Panc1 (cell line): Measurements from ENCODE around the gene VARS2.

Experiments
- POLR2AphosphoS5 ChIP-seq: IDR thresholded peaks from 2 replicates; pipeline ENCODE4 v1.6.1; 2012; ENCODE audit warnings: mild to moderate bottlenecking, low read depth, low read length, moderate library complexity
- TF ChIP-seq, protein P1 (sequence below): fragments of 450-650 bp; IDR thresholded peaks from 2 replicates; pipeline ENCODE4 v1.5.1; 2017; ENCODE audit warnings: mild to moderate bottlenecking
- TF ChIP-seq, protein P2 (sequence below), 2 experiments: IDR thresholded peaks; 2 replicates each; pipeline ENCODE4 v1.6.1; 2011 to 2012; ENCODE audit warnings: low read depth in 2 of 2, control low read depth in 1 of 2, low read length in 1 of 2, mild to moderate bottlenecking in 1 of 2, moderate library complexity in 1 of 2; ENCODE audit not compliant: insufficient read depth in 1 of 2

DNA sequence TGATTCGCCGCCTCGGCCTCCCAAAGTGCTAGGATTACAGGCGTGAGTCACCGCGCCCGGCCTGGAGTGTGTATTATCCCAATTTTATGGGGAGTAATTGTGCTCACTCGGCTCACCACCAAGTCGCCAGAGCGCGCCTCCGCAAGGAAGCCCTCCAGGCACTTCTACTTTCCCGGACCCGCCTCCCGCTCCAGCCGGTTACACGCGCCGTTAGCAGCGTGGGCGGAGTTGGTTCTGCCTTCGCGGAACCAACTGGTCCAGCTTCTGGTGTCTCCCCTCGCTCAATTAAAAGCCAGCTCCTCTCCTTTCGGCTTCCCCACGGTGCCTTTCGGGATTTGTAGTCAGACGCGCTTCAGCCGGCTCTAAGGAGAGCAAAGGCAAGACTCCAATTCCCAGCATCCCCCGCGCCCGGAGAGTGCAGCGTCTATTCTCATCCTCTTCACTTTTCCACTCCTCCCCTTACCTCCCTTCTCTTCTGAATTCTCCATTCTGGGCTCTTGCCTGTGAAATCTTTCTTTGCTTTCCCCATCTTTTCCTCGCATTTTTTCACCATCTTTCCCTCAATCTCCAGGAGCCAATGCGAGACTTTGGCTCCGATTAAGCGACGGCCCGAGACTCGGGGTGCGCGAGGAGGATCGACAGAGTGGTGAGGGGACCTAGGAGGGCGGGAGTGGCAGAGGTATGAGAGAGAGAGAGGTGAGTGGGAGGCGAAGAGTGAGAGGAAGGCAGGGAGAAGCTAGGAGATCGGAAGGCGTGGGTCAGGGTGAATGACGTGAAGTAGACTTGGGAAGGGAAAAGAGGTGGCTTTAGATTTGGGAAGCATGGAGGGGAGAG, 6.1 kb upstream of the VARS2 start, which contains the start of gene GTF2H4:
- TF ChIP-seq, protein P1, sequence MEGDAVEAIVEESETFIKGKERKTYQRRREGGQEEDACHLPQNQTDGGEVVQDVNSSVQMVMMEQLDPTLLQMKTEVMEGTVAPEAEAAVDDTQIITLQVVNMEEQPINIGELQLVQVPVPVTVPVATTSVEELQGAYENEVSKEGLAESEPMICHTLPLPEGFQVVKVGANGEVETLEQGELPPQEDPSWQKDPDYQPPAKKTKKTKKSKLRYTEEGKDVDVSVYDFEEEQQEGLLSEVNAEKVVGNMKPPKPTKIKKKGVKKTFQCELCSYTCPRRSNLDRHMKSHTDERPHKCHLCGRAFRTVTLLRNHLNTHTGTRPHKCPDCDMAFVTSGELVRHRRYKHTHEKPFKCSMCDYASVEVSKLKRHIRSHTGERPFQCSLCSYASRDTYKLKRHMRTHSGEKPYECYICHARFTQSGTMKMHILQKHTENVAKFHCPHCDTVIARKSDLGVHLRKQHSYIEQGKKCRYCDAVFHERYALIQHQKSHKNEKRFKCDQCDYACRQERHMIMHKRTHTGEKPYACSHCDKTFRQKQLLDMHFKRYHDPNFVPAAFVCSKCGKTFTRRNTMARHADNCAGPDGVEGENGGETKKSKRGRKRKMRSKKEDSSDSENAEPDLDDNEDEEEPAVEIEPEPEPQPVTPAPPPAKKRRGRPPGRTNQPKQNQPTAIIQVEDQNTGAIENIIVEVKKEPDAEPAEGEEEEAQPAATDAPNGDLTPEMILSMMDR, result no peak
- TF ChIP-seq POLR2AphosphoS5, result peak; percentile 44; the same call in 1 of the 2 replicates
- TF ChIP-seq, protein P2, sequence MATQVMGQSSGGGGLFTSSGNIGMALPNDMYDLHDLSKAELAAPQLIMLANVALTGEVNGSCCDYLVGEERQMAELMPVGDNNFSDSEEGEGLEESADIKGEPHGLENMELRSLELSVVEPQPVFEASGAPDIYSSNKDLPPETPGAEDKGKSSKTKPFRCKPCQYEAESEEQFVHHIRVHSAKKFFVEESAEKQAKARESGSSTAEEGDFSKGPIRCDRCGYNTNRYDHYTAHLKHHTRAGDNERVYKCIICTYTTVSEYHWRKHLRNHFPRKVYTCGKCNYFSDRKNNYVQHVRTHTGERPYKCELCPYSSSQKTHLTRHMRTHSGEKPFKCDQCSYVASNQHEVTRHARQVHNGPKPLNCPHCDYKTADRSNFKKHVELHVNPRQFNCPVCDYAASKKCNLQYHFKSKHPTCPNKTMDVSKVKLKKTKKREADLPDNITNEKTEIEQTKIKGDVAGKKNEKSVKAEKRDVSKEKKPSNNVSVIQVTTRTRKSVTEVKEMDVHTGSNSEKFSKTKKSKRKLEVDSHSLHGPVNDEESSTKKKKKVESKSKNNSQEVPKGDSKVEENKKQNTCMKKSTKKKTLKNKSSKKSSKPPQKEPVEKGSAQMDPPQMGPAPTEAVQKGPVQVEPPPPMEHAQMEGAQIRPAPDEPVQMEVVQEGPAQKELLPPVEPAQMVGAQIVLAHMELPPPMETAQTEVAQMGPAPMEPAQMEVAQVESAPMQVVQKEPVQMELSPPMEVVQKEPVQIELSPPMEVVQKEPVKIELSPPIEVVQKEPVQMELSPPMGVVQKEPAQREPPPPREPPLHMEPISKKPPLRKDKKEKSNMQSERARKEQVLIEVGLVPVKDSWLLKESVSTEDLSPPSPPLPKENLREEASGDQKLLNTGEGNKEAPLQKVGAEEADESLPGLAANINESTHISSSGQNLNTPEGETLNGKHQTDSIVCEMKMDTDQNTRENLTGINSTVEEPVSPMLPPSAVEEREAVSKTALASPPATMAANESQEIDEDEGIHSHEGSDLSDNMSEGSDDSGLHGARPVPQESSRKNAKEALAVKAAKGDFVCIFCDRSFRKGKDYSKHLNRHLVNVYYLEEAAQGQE (IDR thresholded peaks at IDR 0.05; ENCODE audit: insufficient read depth in 1 of 2, low read depth in 2 of 2, low read length in 1 of 2), result no peak
